Neural progenitor cell (in vitro differentiated cells): ENCODE data around the gene DISC1. TPM values are rescaled to one million over a fixed set of nuclear protein-coding genes. Genes with fewer than 3 reads are reported as not detected.
A peak's percentile ranks its signal among the peaks of the same experiment; 100 is the strongest.

Experiments
- DNase-seq: peaks from one replicate; pipeline ENCODE4 v3.0.0-alpha.2; 2016; ENCODE audit warnings: low spot score
- H2AFZ ChIP-seq: fragments of 200-600 bp; sonication (generic); replicated peaks from 2 replicates; pipeline ENCODE4 v1.6.1; 2016; ENCODE audit warnings: antibody characterized with exemption
- H3F3A ChIP-seq: fragments of 200-600 bp; sonication (generic); 2 replicates; pipeline ENCODE4 v1.6.1; 2016; ENCODE audit warnings: antibody characterized with exemption, low read depth
- H3K27ac ChIP-seq: fragments of 200-600 bp; sonication (generic); 2 replicates; pipeline ENCODE4 v1.5.1; 2016; ENCODE audit warnings: mild to moderate bottlenecking
- H3K27me3 ChIP-seq: fragments of 200-600 bp; sonication (generic); 2 replicates; pipeline ENCODE4 v1.6.1; 2016; ENCODE audit warnings: mild to moderate bottlenecking, moderate library complexity
- H3K36me3 ChIP-seq: fragments of 200-600 bp; sonication (generic); 2 replicates; pipeline ENCODE4 v1.5.1; 2016
- H3K4me1 ChIP-seq: fragments of 200-600 bp; sonication (generic); 2 replicates; pipeline ENCODE4 v1.6.1; 2016; ENCODE audit warnings: mixed run types
- H3K4me2 ChIP-seq: fragments of 200-600 bp; sonication (generic); 2 replicates; pipeline ENCODE4 v1.6.1; 2016
- H3K4me3 ChIP-seq: fragments of 200-600 bp; sonication (generic); 2 replicates; pipeline ENCODE4 v1.5.1; 2016
- H3K79me2 ChIP-seq: fragments of 200-600 bp; sonication (generic); 2 replicates; pipeline ENCODE4 v1.6.1; 2016; ENCODE audit warnings: low read depth
- H3K9ac ChIP-seq: fragments of 200-600 bp; sonication (generic); 2 replicates; pipeline ENCODE4 v1.6.1; 2016
- H3K9me3 ChIP-seq: fragments of 200-600 bp; sonication (generic); 2 replicates; pipeline ENCODE4 v1.5.1; 2016; ENCODE audit warnings: low read depth
- H4K20me1 ChIP-seq: fragments of 200-600 bp; sonication (generic); 2 replicates; pipeline ENCODE4 v1.6.1; 2016; ENCODE audit warnings: low read depth
- H3K27ac Mint-ChIP-seq: 3 replicates; pipeline ENCODE4 v1.8.0; 2021; ENCODE audit warnings: mixed read lengths
- H3K27me3 Mint-ChIP-seq: 2 replicates; pipeline ENCODE4 v1.8.0; 2022; ENCODE audit warnings: low read depth, mild to moderate bottlenecking, inconsistent platforms, moderate library complexity, mixed read lengths; ENCODE audit not compliant: insufficient read depth
- H3K36me3 Mint-ChIP-seq: 3 replicates; pipeline ENCODE4 v1.8.0; 2021; ENCODE audit warnings: mixed read lengths
- H3K4me1 Mint-ChIP-seq: 3 replicates; pipeline ENCODE4 v1.8.0; 2021; ENCODE audit warnings: mixed read lengths
- H3K4me3 Mint-ChIP-seq: 3 replicates; pipeline ENCODE4 v1.8.0; 2021; ENCODE audit warnings: mild to moderate bottlenecking, moderate library complexity, mixed read lengths
- H3K9me3 Mint-ChIP-seq: 3 replicates; pipeline ENCODE4 v1.8.0; 2020; ENCODE audit warnings: mixed read lengths
- EZH2 ChIP-seq: fragments of 200-600 bp; sonication (generic); IDR thresholded peaks from 2 replicates; pipeline ENCODE4 v1.6.1; 2017; ENCODE audit warnings: antibody characterized with exemption, mild to moderate bottlenecking, moderate library complexity
- EZH2phosphoT487 ChIP-seq: fragments of 200-600 bp; sonication (generic); IDR thresholded peaks from 2 replicates; pipeline ENCODE4 v1.6.1; 2017; ENCODE audit warnings: antibody characterized with exemption
- total RNA-seq: library from RNA; depleted of rRNA; stranded (reverse); fragments of >200 nt; gene quantifications from 2 replicates; pipeline ENCODE4 v1.2.3, GENCODE V29; 2015; ENCODE audit warnings: low replicate concordance
- TF ChIP-seq, protein P1 (sequence below): fragments of 200-600 bp; sonication (generic); IDR thresholded peaks from 2 replicates; pipeline ENCODE4 v1.5.1; 2017; ENCODE audit warnings: antibody characterized with exemption, mild to moderate bottlenecking

DISC1 gene
- total RNA-seq, 1 donor from 2014 or later = 1.8 TPM

GRCh38 chr1:231602673-231602984, 24.0 kb upstream of the DISC1 start:
- no peaks in the 10 kb centered on the region for H3K36me3 ChIP-seq
- DNase-seq = no peak
- no peak overlapping the region for H3K9ac ChIP-seq
- no peak overlapping the region for H2AFZ ChIP-seq
- peaks cover 12% of the 10 kb centered on the region for H3K27me3 ChIP-seq
- no peaks in the 10 kb centered on the region for H3K79me2 ChIP-seq
- Mint-ChIP-seq H3K4me3 (no peak overlapping the region), H3K4me1 (peaks cover 5% of the 10 kb centered on the region), H3K27me3 (no peaks in the 10 kb centered on the region), H3K36me3 (no peaks in the 10 kb centered on the region), H3K9me3 (no peaks in the 10 kb centered on the region), H3K27ac (no peak overlapping the region)
- TF ChIP-seq EZH2phosphoT487 = no peak
- no peak for TF ChIP-seq EZH2
- TF ChIP-seq, protein P1, sequence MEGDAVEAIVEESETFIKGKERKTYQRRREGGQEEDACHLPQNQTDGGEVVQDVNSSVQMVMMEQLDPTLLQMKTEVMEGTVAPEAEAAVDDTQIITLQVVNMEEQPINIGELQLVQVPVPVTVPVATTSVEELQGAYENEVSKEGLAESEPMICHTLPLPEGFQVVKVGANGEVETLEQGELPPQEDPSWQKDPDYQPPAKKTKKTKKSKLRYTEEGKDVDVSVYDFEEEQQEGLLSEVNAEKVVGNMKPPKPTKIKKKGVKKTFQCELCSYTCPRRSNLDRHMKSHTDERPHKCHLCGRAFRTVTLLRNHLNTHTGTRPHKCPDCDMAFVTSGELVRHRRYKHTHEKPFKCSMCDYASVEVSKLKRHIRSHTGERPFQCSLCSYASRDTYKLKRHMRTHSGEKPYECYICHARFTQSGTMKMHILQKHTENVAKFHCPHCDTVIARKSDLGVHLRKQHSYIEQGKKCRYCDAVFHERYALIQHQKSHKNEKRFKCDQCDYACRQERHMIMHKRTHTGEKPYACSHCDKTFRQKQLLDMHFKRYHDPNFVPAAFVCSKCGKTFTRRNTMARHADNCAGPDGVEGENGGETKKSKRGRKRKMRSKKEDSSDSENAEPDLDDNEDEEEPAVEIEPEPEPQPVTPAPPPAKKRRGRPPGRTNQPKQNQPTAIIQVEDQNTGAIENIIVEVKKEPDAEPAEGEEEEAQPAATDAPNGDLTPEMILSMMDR = no peak
- no peaks in the 10 kb centered on the region for H3F3A ChIP-seq
- no peak overlapping the region for H3K4me2 ChIP-seq
- H4K20me1 ChIP-seq = no peaks in the 10 kb centered on the region
- no peak overlapping the region for H3K4me3 ChIP-seq
- no peak overlapping the region for H3K27ac ChIP-seq
- H3K9me3 ChIP-seq = no peaks in the 10 kb centered on the region
- H3K4me1 ChIP-seq = no peaks in the 10 kb centered on the region

- no peak for TF ChIP-seq EZH2phosphoT487
- TF ChIP-seq, protein P1 = peak; percentile 80
- no peak for TF ChIP-seq EZH2
- H3K9me3 Mint-ChIP-seq = no peaks in the 10 kb centered on the region
- peak; percentile 71 for DNase-seq
- H3K79me2 ChIP-seq = no peaks in the 10 kb centered on the region
- no peak overlapping the region for H3K4me3 ChIP-seq
- H3K27ac ChIP-seq = no peak overlapping the region
- H3K27me3 Mint-ChIP-seq = no peaks in the 10 kb centered on the region
- no peak overlapping the region for H3K9ac ChIP-seq
- no peak overlapping the region for H3K27ac Mint-ChIP-seq
- peaks cover 5% of the 10 kb centered on the region for H3K4me1 Mint-ChIP-seq
- H3K36me3 Mint-ChIP-seq = no peaks in the 10 kb centered on the region
- H3K9me3 ChIP-seq = no peaks in the 10 kb centered on the region
- peaks cover 14% of the 10 kb centered on the region for H3K27me3 ChIP-seq
- H3K4me1 ChIP-seq = no peaks in the 10 kb centered on the region
- peak overlapping the region; percentile 36 for H3K4me2 ChIP-seq
- peak overlapping the region; percentile 75 for H3K4me3 Mint-ChIP-seq
- peak overlapping the region; percentile 91 for H2AFZ ChIP-seq
- no peaks in the 10 kb centered on the region for H4K20me1 ChIP-seq
- H3F3A ChIP-seq = no peaks in the 10 kb centered on the region
- H3K36me3 ChIP-seq = no peaks in the 10 kb centered on the region
Observed at GRCh38 chr1:231603598-231604275, 22.9 kb upstream of the DISC1 start.

- Histone ChIP-seq H3K4me3 (no peak overlapping the region), H3K27me3 (peaks cover 14% of the 10 kb centered on the region), H3K4me2 (no peak overlapping the region), H3K9ac (no peak overlapping the region), H2AFZ (no peak overlapping the region), H4K20me1 (no peaks in the 10 kb centered on the region), H3K27ac (no peak overlapping the region), H3K79me2 (no peaks in the 10 kb centered on the region), H3K4me1 (no peaks in the 10 kb centered on the region), H3K36me3 (no peaks in the 10 kb centered on the region), H3K9me3 (no peaks in the 10 kb centered on the region), H3F3A (no peaks in the 10 kb centered on the region)
- Mint-ChIP-seq H3K9me3 (no peaks in the 10 kb centered on the region), H3K4me1 (peaks cover 5% of the 10 kb centered on the region), H3K27ac (no peak overlapping the region), H3K36me3 (no peaks in the 10 kb centered on the region), H3K27me3 (no peaks in the 10 kb centered on the region), H3K4me3 (no peak overlapping the region)
- DNase-seq = no peak
- TF ChIP-seq EZH2 = no peak
- no peak for TF ChIP-seq EZH2phosphoT487
- TF ChIP-seq, protein P1 = no peak
Observed at GRCh38 chr1:231604276-231604621, 22.3 kb upstream of the DISC1 start.
